ENCODE measurements around the gene PDE4DIP. TPM values are rescaled to one million over a fixed set of nuclear protein-coding genes. Genes with fewer than 3 reads are reported as not detected.
"Not testable (repeated sequence)": the region's sequence is repeated elsewhere in the genome, so short reads cannot be mapped to it uniquely, and the experiment has no call there.

The PDE4DIP gene
- total RNA-seq, 2 donors from 2014 or later: 36.6 to 49.8 TPM

- H3K27ac ChIP-seq; DNase-seq; H3K4me1 ChIP-seq; H3K4me3 ChIP-seq; H3K27me3 ChIP-seq; H3K9me3 ChIP-seq; intact Hi-C loops (cut with DNase I); H3K36me3 ChIP-seq (replicated peaks in 1 of 2; ENCODE audit: insufficient read depth in 1 of 2, low read depth in 2 of 2): not testable (repeated sequence)
- ATAC-seq: peak; percentile 30
- 67% methylated on average over 1 of the region's 5 CpGs; no CpG with 5 or more reads in 1 of the 2 donors for WGBS, 2 donors
These were observed 30.5 kb downstream of the PDE4DIP start for GRCh38 chr1:148874408-148875388.

GRCh38 chr1:148879812-148880416, 35.7 kb downstream of the PDE4DIP start:
- H3K9me3 ChIP-seq; DNase-seq; H3K36me3 ChIP-seq (replicated peaks in 1 of 2; ENCODE audit: insufficient read depth in 1 of 2, low read depth in 2 of 2); intact Hi-C loops (cut with DNase I); H3K27ac ChIP-seq; H3K4me1 ChIP-seq; ATAC-seq; H3K4me3 ChIP-seq; H3K27me3 ChIP-seq: not testable (repeated sequence)
- no CpG with 5 or more reads among the region's 2 CpGs for WGBS, 2 donors

GRCh38 chr1:148881261-148881660, 37.0 kb downstream of the PDE4DIP start:
- H3K9me3 ChIP-seq; DNase-seq; H3K27me3 ChIP-seq; H3K36me3 ChIP-seq (replicated peaks in 1 of 2; ENCODE audit: insufficient read depth in 1 of 2, low read depth in 2 of 2); H3K4me3 ChIP-seq; ATAC-seq; intact Hi-C loops (cut with DNase I); H3K4me1 ChIP-seq; H3K27ac ChIP-seq: not testable (repeated sequence)
- WGBS, 2 donors: no CpG with 5 or more reads among the region's 1 CpG

- H3K27ac ChIP-seq; DNase-seq; H3K27me3 ChIP-seq; intact Hi-C loops (cut with DNase I); ATAC-seq; H3K4me3 ChIP-seq; H3K9me3 ChIP-seq; H3K36me3 ChIP-seq (replicated peaks in 1 of 2; ENCODE audit: insufficient read depth in 1 of 2, low read depth in 2 of 2); H3K4me1 ChIP-seq: not testable (repeated sequence)
- 31 to 72% methylated on average over 2 to 3 of the region's 4 CpGs for WGBS, 2 donors
These were observed 41.0 kb downstream of the PDE4DIP start for GRCh38 chr1:148885219-148885618.

GRCh38 chr1:148886293-148886692, 42.1 kb downstream of the PDE4DIP start:
- no CpG with 5 or more reads among the region's 4 CpGs for WGBS, 2 donors
- DNase-seq; H3K9me3 ChIP-seq; H3K27ac ChIP-seq; intact Hi-C loops (cut with DNase I); H3K36me3 ChIP-seq (replicated peaks in 1 of 2; ENCODE audit: insufficient read depth in 1 of 2, low read depth in 2 of 2); H3K4me1 ChIP-seq; H3K4me3 ChIP-seq; H3K27me3 ChIP-seq: not testable (repeated sequence)
- peak; percentile 48 for ATAC-seq

- WGBS, 2 donors: no CpG with 5 or more reads among the region's 5 CpGs
- not testable (repeated sequence) for H3K27me3 ChIP-seq, ATAC-seq
These were observed 44.4 kb downstream of the PDE4DIP start for GRCh38 chr1:148888597-148888996.

GRCh38 chr1:148889267-148890074, 45.2 kb downstream of the PDE4DIP start:
- WGBS, 2 donors: no CpG with 5 or more reads among the region's 28 CpGs
- H3K9me3 ChIP-seq; H3K27me3 ChIP-seq; H3K4me1 ChIP-seq; intact Hi-C loops (cut with DNase I); H3K27ac ChIP-seq; DNase-seq; H3K36me3 ChIP-seq (replicated peaks in 1 of 2; ENCODE audit: insufficient read depth in 1 of 2, low read depth in 2 of 2); H3K4me3 ChIP-seq; ATAC-seq: not testable (repeated sequence)

More at GRCh38 chr1:148888597-148888996, 44.4 kb downstream of the PDE4DIP start:
- H3K4me3 ChIP-seq; H3K4me1 ChIP-seq; intact Hi-C loops (cut with DNase I); DNase-seq; H3K27ac ChIP-seq; H3K9me3 ChIP-seq; H3K36me3 ChIP-seq (replicated peaks in 1 of 2; ENCODE audit: insufficient read depth in 1 of 2, low read depth in 2 of 2): not testable (repeated sequence)

GRCh38 chr1:148890075-148890568, 45.9 kb downstream of the PDE4DIP start:
- H3K36me3 ChIP-seq (replicated peaks in 1 of 2; ENCODE audit: insufficient read depth in 1 of 2, low read depth in 2 of 2); H3K4me1 ChIP-seq; H3K27ac ChIP-seq; H3K4me3 ChIP-seq; H3K27me3 ChIP-seq; intact Hi-C loops (cut with DNase I); H3K9me3 ChIP-seq; DNase-seq: not testable (repeated sequence)
- WGBS, 2 donors: no CpG with 5 or more reads among the region's 4 CpGs
- ATAC-seq: peak; percentile 45

GRCh38 chr1:148894360-148895352, 50.4 kb downstream of the PDE4DIP start:
- H3K9me3 ChIP-seq; DNase-seq; H3K4me3 ChIP-seq; H3K27me3 ChIP-seq; intact Hi-C loops (cut with DNase I); H3K27ac ChIP-seq; H3K4me1 ChIP-seq; H3K36me3 ChIP-seq (replicated peaks in 1 of 2; ENCODE audit: insufficient read depth in 1 of 2, low read depth in 2 of 2): not testable (repeated sequence)
- WGBS, 2 donors: no CpG with 5 or more reads among the region's 5 CpGs
- peak; percentile 79 for ATAC-seq

GRCh38 chr1:148900026-148900425, 55.8 kb downstream of the PDE4DIP start:
- H3K36me3 ChIP-seq (replicated peaks in 1 of 2; ENCODE audit: insufficient read depth in 1 of 2, low read depth in 2 of 2); intact Hi-C loops (cut with DNase I); DNase-seq; H3K27me3 ChIP-seq; H3K9me3 ChIP-seq; H3K4me1 ChIP-seq; H3K27ac ChIP-seq; H3K4me3 ChIP-seq: not testable (repeated sequence)
- no CpG with 5 or more reads among the region's 5 CpGs for WGBS, 2 donors
- ATAC-seq: peak; percentile 39
